ENCODE measurements around the gene ADAMTS10. TPM values are rescaled to one million over a fixed set of nuclear protein-coding genes. Genes with fewer than 3 reads are reported as not detected.

Gene ADAMTS10
- total RNA-seq, 4 donors from 2014 or later: 2.0 to 8.8 (median 3.6) TPM

GRCh38 chr19:8550070-8550469 lies 60.4 kb downstream of the ADAMTS10 start:
- 85% methylated on average over 8 of the region's 15 CpGs; no CpG with 5 or more reads in 1 of the 2 donors for WGBS, 2 donors
- H3K36me3 ChIP-seq: peaks cover 0 to 36% (median 0%) of the 10 kb centered on the region in 3 donors
- H3K4me3 ChIP-seq: no peak overlapping the region
- no peak for DNase-seq
- no peaks in the 10 kb centered on the region for H3K9me3 ChIP-seq
- H3K4me1 ChIP-seq: no peaks in the 10 kb centered on the region
- no peak overlapping the region for H3K27ac ChIP-seq
- no peaks in the 10 kb centered on the region for H3K27me3 ChIP-seq
- intact Hi-C loops (cut with DNase I): no loop called here
- TF ChIP-seq CTCF (IDR thresholded peaks at IDR 0.05): no peak
- TF ChIP-seq POLR2A (IDR thresholded peaks at IDR 0.05): no peak

GRCh38 chr19:8545743-8546142 lies 64.8 kb downstream of the ADAMTS10 start:
- intact Hi-C loops (cut with DNase I): no loop called here
- H3K36me3 ChIP-seq: peaks cover 0 to 41% (median 0%) of the 10 kb centered on the region in 3 donors
- H3K4me3 ChIP-seq: no peak overlapping the region
- no peaks in the 10 kb centered on the region for H3K27me3 ChIP-seq
- TF ChIP-seq POLR2A (IDR thresholded peaks at IDR 0.05) (no peak), CTCF (IDR thresholded peaks at IDR 0.05) (no peak)
- 93 to 95% methylated on average over 8 of the region's 8 CpGs for WGBS, 2 donors
- no peaks in the 10 kb centered on the region for H3K4me1 ChIP-seq
- H3K9me3 ChIP-seq: no peaks in the 10 kb centered on the region
- no peak overlapping the region for H3K27ac ChIP-seq
- DNase-seq: no peak

- H3K4me1 ChIP-seq: no peaks in the 10 kb centered on the region
- H3K4me3 ChIP-seq: no peak overlapping the region
- TF ChIP-seq POLR2A (IDR thresholded peaks at IDR 0.05) (no peak), CTCF (IDR thresholded peaks at IDR 0.05) (no peak)
- no peaks in the 10 kb centered on the region for H3K9me3 ChIP-seq
- no peak for DNase-seq
- no peaks in the 10 kb centered on the region for H3K27me3 ChIP-seq
- intact Hi-C loops (cut with DNase I): no loop called here
- WGBS, 2 donors: no CpG with 5 or more reads among the region's 20 CpGs
- H3K27ac ChIP-seq: no peak overlapping the region
- H3K36me3 ChIP-seq: peaks cover 0 to 41% (median 0%) of the 10 kb centered on the region in 3 donors
These were observed 66.3 kb downstream of the ADAMTS10 start for GRCh38 chr19:8544168-8544567.

GRCh38 chr19:8539621-8540149 lies 70.8 kb downstream of the ADAMTS10 start:
- no peaks in the 10 kb centered on the region for H3K27me3 ChIP-seq
- no peak overlapping the region for H3K27ac ChIP-seq
- H3K36me3 ChIP-seq: peaks cover 0 to 6% (median 0%) of the 10 kb centered on the region in 3 donors
- DNase-seq: no peak
- TF ChIP-seq POLR2A (IDR thresholded peaks at IDR 0.05) (no peak), CTCF (IDR thresholded peaks at IDR 0.05) (no peak)
- H3K9me3 ChIP-seq: no peaks in the 10 kb centered on the region
- WGBS, 2 donors: 81 to 92% methylated on average over 8 to 12 of the region's 12 CpGs
- H3K4me3 ChIP-seq: no peak overlapping the region
- intact Hi-C loops (cut with DNase I): no loop called here
- H3K4me1 ChIP-seq: no peaks in the 10 kb centered on the region

- no peaks in the 10 kb centered on the region for H3K4me1 ChIP-seq
- H3K9me3 ChIP-seq: no peaks in the 10 kb centered on the region
- H3K4me3 ChIP-seq: no peak overlapping the region
- H3K27ac ChIP-seq: no peak overlapping the region
- intact Hi-C loops (cut with DNase I): no loop called here
- TF ChIP-seq POLR2A (IDR thresholded peaks at IDR 0.05) (no peak), CTCF (IDR thresholded peaks at IDR 0.05) (no peak)
- H3K36me3 ChIP-seq: no peaks in the 10 kb centered on the region
- WGBS, 2 donors: 86 to 91% methylated on average over 3 of the region's 3 CpGs
- DNase-seq: no peak
- H3K27me3 ChIP-seq: no peaks in the 10 kb centered on the region
These were observed 73.4 kb downstream of the ADAMTS10 start for GRCh38 chr19:8537099-8537498.

Measured in esophagus squamous epithelium (tissue), 5 donors.